Neural cell (in vitro differentiated cells): ENCODE data around the gene BFSP2. TPM values are rescaled to one million over a fixed set of nuclear protein-coding genes. Genes with fewer than 3 reads are reported as not detected.

Experiments used
- H2AFZ ChIP-seq: fragments of 200-600, 300-800 bp; sonication (generic), shearing (Covaris generic); 2 replicates; pipeline ENCODE4 v1.6.0; 2014; ENCODE audit warnings: low read depth, mild to moderate bottlenecking, antibody characterized with exemption, low read length, moderate library complexity
- H3F3A ChIP-seq: fragments of 200-600 bp; shearing (Covaris generic); 2 replicates; pipeline ENCODE4 v1.6.1; 2016; ENCODE audit warnings: mild to moderate bottlenecking, moderate library complexity, mixed read lengths, antibody characterized with exemption, low read length; ENCODE audit not compliant: insufficient read depth, poor library complexity, severe bottlenecking
- H3K27ac ChIP-seq: fragments of 200-600, 300-800 bp; sonication (generic), shearing (Covaris generic); 2 replicates; pipeline ENCODE4 v1.5.1; 2014; ENCODE audit warnings: mild to moderate bottlenecking, low read length, moderate library complexity
- H3K27me3 ChIP-seq: fragments of 300-800, 200-600 bp; sonication (generic), shearing (Covaris generic); 2 replicates; pipeline ENCODE4 v1.6.0; 2014; ENCODE audit warnings: mild to moderate bottlenecking, low read depth, low read length, moderate library complexity; ENCODE audit not compliant: insufficient read depth
- H3K36me3 ChIP-seq: fragments of 300-800, 200-600 bp; sonication (generic), shearing (Covaris generic); 2 replicates; pipeline ENCODE4 v1.5.1; 2014; ENCODE audit warnings: mild to moderate bottlenecking, antibody characterized with exemption, low read length, moderate library complexity; ENCODE audit not compliant: insufficient read depth
- H3K4me2 ChIP-seq: fragments of 300-800, 200-600 bp; sonication (generic), shearing (Covaris generic); 2 replicates; pipeline ENCODE4 v1.6.0; 2014; ENCODE audit warnings: mild to moderate bottlenecking, low read length
- H3K4me3 ChIP-seq: fragments of 300-800, 200-600 bp; sonication (generic), shearing (Covaris generic); 2 replicates; pipeline ENCODE4 v1.5.1; 2014; ENCODE audit warnings: mild to moderate bottlenecking, low read length, moderate library complexity
- H3K79me2 ChIP-seq: fragments of 200-600 bp; shearing (Covaris generic); replicated peaks from 2 replicates; pipeline ENCODE4 v1.6.0; 2014; ENCODE audit warnings: mild to moderate bottlenecking, low read length, moderate library complexity; ENCODE audit not compliant: insufficient read depth
- H3K9ac ChIP-seq: fragments of 300-800, 200-600 bp; sonication (generic), shearing (Covaris generic); 2 replicates; pipeline ENCODE4 v1.6.1; 2016; ENCODE audit warnings: mild to moderate bottlenecking, low read length, mixed read lengths
- H3K9me2 ChIP-seq: fragments of 200-600 bp; shearing (Covaris generic); 2 replicates; pipeline ENCODE4 v1.6.1; 2016; ENCODE audit warnings: mild to moderate bottlenecking, low read length, mixed read lengths; ENCODE audit not compliant: insufficient read depth
- H3K9me3 ChIP-seq: fragments of 200-600, 300-800 bp; sonication (generic), shearing (Covaris generic); 2 replicates; pipeline ENCODE4 v1.6.1; 2016; ENCODE audit warnings: mild to moderate bottlenecking, mixed run types, low read length, moderate library complexity, mixed read lengths
- H4K20me1 ChIP-seq: fragments of 200-600 bp; shearing (Covaris generic); 2 replicates; pipeline ENCODE4 v1.6.1; 2016; ENCODE audit warnings: mild to moderate bottlenecking, mixed run types; ENCODE audit not compliant: insufficient read depth
- CTCF ChIP-seq: fragments of 450-650 bp; IDR thresholded peaks from 2 replicates; pipeline ENCODE4 v1.5.1; 2014; ENCODE audit warnings: antibody characterized with exemption, mild to moderate bottlenecking, moderate library complexity; ENCODE audit not compliant: poor library complexity, severe bottlenecking
- EP300 ChIP-seq: fragments of 450-650 bp; conservative IDR thresholded peaks from 2 replicates; pipeline ENCODE4 v1.6.1; 2014; ENCODE audit warnings: antibody characterized with exemption, mild to moderate bottlenecking, moderate library complexity; ENCODE audit not compliant: poor library complexity, severe bottlenecking
- EZH2 ChIP-seq: fragments of 200-600, 300-800 bp; shearing (Covaris generic), sonication (generic); IDR thresholded peaks from 2 replicates; pipeline ENCODE4 v1.6.1; 2014; ENCODE audit warnings: antibody characterized with exemption, low read length, borderline replicate concordance, mild to moderate bottlenecking; ENCODE audit not compliant: insufficient read depth, poor library complexity, severe bottlenecking
- MXI1 ChIP-seq: fragments of 450-650 bp; conservative IDR thresholded peaks from 2 replicates; pipeline ENCODE4 v1.6.1; 2014; ENCODE audit warnings: antibody characterized with exemption, mild to moderate bottlenecking; ENCODE audit not compliant: poor library complexity, severe bottlenecking
- POLR2AphosphoS5 ChIP-seq: IDR thresholded peaks from 2 replicates; pipeline ENCODE4 v1.6.1; 2012
- RAD21 ChIP-seq: fragments of 450-650 bp; conservative IDR thresholded peaks from 2 replicates; pipeline ENCODE4 v1.6.1; 2014; ENCODE audit warnings: antibody characterized with exemption, mild to moderate bottlenecking, moderate library complexity
- REST ChIP-seq: IDR thresholded peaks from 2 replicates; pipeline ENCODE4 v1.6.1; 2012; ENCODE audit warnings: borderline replicate concordance
- SMC3 ChIP-seq: fragments of 450-650 bp; conservative IDR thresholded peaks from 2 replicates; pipeline ENCODE4 v1.6.1; 2014; ENCODE audit warnings: antibody characterized with exemption, mild to moderate bottlenecking, moderate library complexity; ENCODE audit not compliant: poor library complexity
- TAF1 ChIP-seq: IDR thresholded peaks from 2 replicates; pipeline ENCODE4 v1.6.1; 2012; ENCODE audit warnings: low read depth
- polyA plus RNA-seq: library from polyadenylated mRNA; depleted of rRNA; stranded (reverse); fragments of >200 nt; gene quantifications from 2 replicates; pipeline ENCODE4 v1.2.3, GENCODE V29; 2014

BFSP2 gene
- polyA plus RNA-seq, 1 donor from 2014 or later = not detected

GRCh38 chr3:133453383-133453782 lies 53.5 kb downstream of the BFSP2 start:
- H3K79me2 ChIP-seq = no peaks in the 10 kb centered on the region
- H3K4me2 ChIP-seq = no peak overlapping the region
- no peaks in the 10 kb centered on the region for H3F3A ChIP-seq
- no peaks in the 10 kb centered on the region for H3K27me3 ChIP-seq
- TF ChIP-seq EZH2 (no peak), TAF1 (no peak), REST (no peak), POLR2AphosphoS5 (no peak), SMC3 (no peak), EP300 (no peak), RAD21 (no peak), CTCF (no peak), MXI1 (no peak)
- H4K20me1 ChIP-seq = no peaks in the 10 kb centered on the region
- H3K36me3 ChIP-seq = no peaks in the 10 kb centered on the region
- H3K9ac ChIP-seq = no peak overlapping the region
- H3K4me3 ChIP-seq = no peak overlapping the region
- no peak overlapping the region for H3K27ac ChIP-seq
- H3K9me3 ChIP-seq = no peaks in the 10 kb centered on the region
- H2AFZ ChIP-seq = no peak overlapping the region
- no peaks in the 10 kb centered on the region for H3K9me2 ChIP-seq

- H3K9me3 ChIP-seq = no peaks in the 10 kb centered on the region
- no peaks in the 10 kb centered on the region for H4K20me1 ChIP-seq
- no peak overlapping the region for H3K9ac ChIP-seq
- no peak overlapping the region for H3K4me2 ChIP-seq
- no peak overlapping the region for H2AFZ ChIP-seq
- H3K27me3 ChIP-seq = no peaks in the 10 kb centered on the region
- H3K79me2 ChIP-seq = no peaks in the 10 kb centered on the region
- H3F3A ChIP-seq = no peaks in the 10 kb centered on the region
- no peak for TF ChIP-seq REST
- no peak for TF ChIP-seq MXI1
- no peak for TF ChIP-seq SMC3
- TF ChIP-seq TAF1 = no peak
- H3K27ac ChIP-seq = no peak overlapping the region
- no peak overlapping the region for H3K4me3 ChIP-seq
- no peaks in the 10 kb centered on the region for H3K9me2 ChIP-seq
- no peaks in the 10 kb centered on the region for H3K36me3 ChIP-seq
Observed at GRCh38 chr3:133455281-133455680, 55.4 kb downstream of the BFSP2 start.
